Lung (tissue), 12 donors: ENCODE data around the gene GIMD1. TPM values are rescaled to one million over a fixed set of nuclear protein-coding genes. Genes with fewer than 3 reads are reported as not detected.

Experiments used
- ATAC-seq: fragments of 200-7000 bp; cut with Tn5 transposase; one replicate; pipeline ENCODE4 v1.9.1; 2020; ENCODE audit warnings: moderate number of reproducible peaks; ENCODE audit not compliant: insufficient read depth, low FRiP score
- DNase-seq, 3 donors: peaks; one replicate each; pipeline ENCODE4 v3.0.0-alpha.2; 2013 to 2017
- H3K27ac ChIP-seq, 2 donors: one replicate each; pipeline ENCODE4 v1.5.1; 2013; ENCODE audit warnings: mild to moderate bottlenecking in 2 of 2, moderate library complexity in 2 of 2, control low read depth in 1 of 2, inconsistent platforms in 1 of 2, low read depth in 1 of 2, low read length in 1 of 2
- H3K27me3 ChIP-seq, 3 donors: one replicate each; pipeline ENCODE4 v1.5.1; 2013; ENCODE audit warnings: low read length in 2 of 3; ENCODE audit not compliant: control insufficient read depth in 3 of 3, insufficient read depth in 3 of 3
- H3K36me3 ChIP-seq, 4 donors: one replicate each; pipeline ENCODE4 v1.5.1; 2013; ENCODE audit warnings: low read length in 4 of 4, mild to moderate bottlenecking in 1 of 4, moderate library complexity in 1 of 4; ENCODE audit not compliant: control insufficient read depth in 4 of 4, insufficient read depth in 4 of 4
- H3K4me1 ChIP-seq, 5 donors: one replicate each; pipeline ENCODE4 v1.5.1; 2013; ENCODE audit warnings: low read length in 5 of 5, mild to moderate bottlenecking in 2 of 5, moderate library complexity in 1 of 5; ENCODE audit not compliant: control insufficient read depth in 5 of 5, insufficient read depth in 5 of 5
- H3K4me3 ChIP-seq: one replicate; pipeline ENCODE4 v1.5.1; 2013; ENCODE audit warnings: mild to moderate bottlenecking, control low read depth, moderate library complexity
- H3K9ac ChIP-seq, 2 donors: one replicate each; pipeline ENCODE4 v1.5.1; 2013; ENCODE audit warnings: low read length in 2 of 2, control low read depth in 1 of 2; ENCODE audit not compliant: insufficient read depth in 1 of 2
- H3K9me3 ChIP-seq, 4 donors: one replicate each; pipeline ENCODE4 v1.5.1; 2013; ENCODE audit warnings: low read length in 3 of 4, mild to moderate bottlenecking in 1 of 4, moderate library complexity in 1 of 4; ENCODE audit not compliant: control insufficient read depth in 4 of 4, insufficient read depth in 3 of 4
- WGBS, 2 donors: extraction: QIAGEN DNeasy Blood & Tissue Kit; methylation state at CpG; one replicate each; pipeline ENCODE4 v1.1.7; 2013; 5-methylcytosine and 5-hydroxymethylcytosine counted together
- polyA plus RNA-seq, 2 donors: library from polyadenylated mRNA; stranded (reverse); fragments of 200-250 nt; gene quantifications; one replicate each; pipeline ENCODE4 v1.2.1, GENCODE V29; 2013
- total RNA-seq, 2 donors: library from RNA; depleted of rRNA in 1 of 2; stranded (reverse); fragments of >200 nt in 1 of 2; gene quantifications; one replicate each; pipeline ENCODE4 v1.2.1, GENCODE V29; 2014 to 2021
- TF ChIP-seq, protein P1 (sequence below): IDR thresholded peaks from 2 replicates; pipeline ENCODE4 v1.5.1; 2012; ENCODE audit warnings: mild to moderate bottlenecking; ENCODE audit errors: control extremely low read depth, extremely low read depth
- donor health status: control.
- donor health status: control.
- donor health status: Bipolar disorder and iron deficiency.
- donor health status: healthy.
- donor health status: DM: yes; HTN: yes; CAD: no.

Gene GIMD1
- total and polyA plus RNA-seq, 4 donors: not detected

DNA sequence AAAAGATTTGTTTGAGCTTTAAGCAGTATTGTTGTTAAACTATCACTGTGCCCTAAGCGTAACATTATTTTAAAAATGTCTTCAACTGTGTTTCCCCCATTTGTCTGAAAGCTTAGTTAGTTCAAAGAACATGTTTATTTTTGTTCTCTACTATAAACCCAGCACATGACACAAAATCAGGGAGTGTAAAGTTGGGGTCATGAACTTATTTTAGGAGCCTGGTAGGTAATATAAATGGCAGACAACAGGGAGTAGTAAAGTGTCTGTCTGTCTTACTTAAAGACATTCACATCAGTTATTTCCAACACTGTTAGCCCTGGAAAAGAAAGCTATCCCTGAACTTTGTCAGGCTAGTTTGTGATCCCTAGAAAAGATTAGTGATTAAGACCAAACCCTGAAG lies 48.3 kb downstream of the GIMD1 start:
- DNase-seq: no peak
- Histone ChIP-seq H3K9ac (no peak overlapping the region), H3K4me3 (no peak overlapping the region), H3K9me3 (no peaks in the 10 kb centered on the region), H3K4me1 (peaks cover 0 to 14% (median 0%) of the 10 kb centered on the region in 5 donors), H3K27me3 (no peaks in the 10 kb centered on the region), H3K27ac (no peak overlapping the region), H3K36me3 (peaks cover 0 to 4% (median 2%) of the 10 kb centered on the region in 4 donors)
- no peak for ATAC-seq
- WGBS, 2 donors: 100% methylated on average over 1 of the region's 1 CpG
- TF ChIP-seq, protein P1, sequence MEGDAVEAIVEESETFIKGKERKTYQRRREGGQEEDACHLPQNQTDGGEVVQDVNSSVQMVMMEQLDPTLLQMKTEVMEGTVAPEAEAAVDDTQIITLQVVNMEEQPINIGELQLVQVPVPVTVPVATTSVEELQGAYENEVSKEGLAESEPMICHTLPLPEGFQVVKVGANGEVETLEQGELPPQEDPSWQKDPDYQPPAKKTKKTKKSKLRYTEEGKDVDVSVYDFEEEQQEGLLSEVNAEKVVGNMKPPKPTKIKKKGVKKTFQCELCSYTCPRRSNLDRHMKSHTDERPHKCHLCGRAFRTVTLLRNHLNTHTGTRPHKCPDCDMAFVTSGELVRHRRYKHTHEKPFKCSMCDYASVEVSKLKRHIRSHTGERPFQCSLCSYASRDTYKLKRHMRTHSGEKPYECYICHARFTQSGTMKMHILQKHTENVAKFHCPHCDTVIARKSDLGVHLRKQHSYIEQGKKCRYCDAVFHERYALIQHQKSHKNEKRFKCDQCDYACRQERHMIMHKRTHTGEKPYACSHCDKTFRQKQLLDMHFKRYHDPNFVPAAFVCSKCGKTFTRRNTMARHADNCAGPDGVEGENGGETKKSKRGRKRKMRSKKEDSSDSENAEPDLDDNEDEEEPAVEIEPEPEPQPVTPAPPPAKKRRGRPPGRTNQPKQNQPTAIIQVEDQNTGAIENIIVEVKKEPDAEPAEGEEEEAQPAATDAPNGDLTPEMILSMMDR: no peak

- no peaks in the 10 kb centered on the region for H3K27me3 ChIP-seq
- DNase-seq (no peak), ATAC-seq (no peak)
- no peak overlapping the region for H3K9ac ChIP-seq
- TF ChIP-seq, protein P1: no peak
- no peak overlapping the region for H3K27ac ChIP-seq
- H3K36me3 ChIP-seq: peaks cover 0 to 4% (median 1%) of the 10 kb centered on the region in 4 donors
- H3K4me3 ChIP-seq: no peak overlapping the region
- no peaks in the 10 kb centered on the region for H3K9me3 ChIP-seq
- H3K4me1 ChIP-seq: peaks cover 0 to 31% (median 6%) of the 10 kb centered on the region in 5 donors
These were observed 50.1 kb downstream of the GIMD1 start for GRCh38 chr4:106318511-106318910.

DNA sequence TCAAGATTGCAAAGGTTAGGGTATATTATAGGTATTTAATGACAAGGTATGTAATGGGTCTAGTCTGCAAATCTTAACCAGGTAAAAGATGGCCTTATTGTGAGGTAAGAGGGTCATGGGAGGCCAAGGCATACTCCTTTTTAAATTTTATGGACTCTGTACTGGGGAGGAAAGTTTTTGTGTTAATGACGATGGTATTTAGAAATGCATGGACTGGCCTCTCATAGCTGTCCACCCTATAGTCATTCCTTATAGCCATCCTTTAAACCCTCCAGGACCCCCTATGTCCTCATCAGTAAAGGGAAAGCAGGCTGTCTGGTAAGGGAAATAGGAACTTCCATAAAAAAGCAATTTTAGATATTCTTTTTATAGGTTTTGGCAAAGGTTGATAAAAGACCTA lies 50.8 kb downstream of the GIMD1 start:
- Histone ChIP-seq H3K9me3 (no peaks in the 10 kb centered on the region), H3K4me3 (no peak overlapping the region), H3K9ac (no peak overlapping the region), H3K36me3 (peaks cover 0 to 4% (median 1%) of the 10 kb centered on the region in 4 donors), H3K4me1 (peaks cover 0 to 31% (median 6%) of the 10 kb centered on the region in 5 donors), H3K27me3 (no peaks in the 10 kb centered on the region), H3K27ac (no peak overlapping the region)
- WGBS, 2 donors: 85 to 100% methylated on average over 1 of the region's 1 CpG
- ATAC-seq (no peak), DNase-seq (no peak)
- TF ChIP-seq, protein P1: no peak

DNA sequence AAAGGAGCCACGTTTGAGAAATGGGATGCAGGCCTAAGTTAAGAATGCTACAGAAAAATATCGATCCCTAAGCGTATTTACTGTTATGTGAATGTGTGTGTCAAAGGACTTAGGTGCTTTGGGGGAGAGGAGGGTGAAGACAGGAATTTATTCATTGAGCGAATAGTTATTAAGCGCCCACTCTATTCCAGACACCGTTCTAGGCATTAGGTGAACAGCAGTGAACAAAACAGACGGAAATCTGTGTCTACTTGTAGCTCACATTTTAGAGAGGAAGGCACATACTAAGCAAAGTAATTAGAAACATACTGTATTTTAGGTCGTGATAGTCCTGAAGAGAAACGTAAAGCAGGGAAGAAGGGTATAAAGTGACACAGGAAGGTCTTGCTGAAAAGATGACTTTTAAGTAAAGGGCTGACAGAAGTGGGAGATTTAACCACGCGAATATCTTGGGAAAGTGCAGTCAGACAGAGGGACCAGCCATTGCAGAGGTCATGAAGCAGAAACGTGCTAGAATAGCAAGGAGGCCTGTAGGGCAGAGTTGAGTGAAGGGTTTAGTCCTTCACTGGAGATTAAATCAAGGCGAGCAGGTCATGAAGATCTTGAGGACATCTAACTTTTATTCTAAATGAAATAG lies 51.7 kb downstream of the GIMD1 start:
- Histone ChIP-seq H3K4me1 (peaks cover 0 to 31% (median 6%) of the 10 kb centered on the region in 5 donors), H3K27me3 (no peaks in the 10 kb centered on the region), H3K9ac (peak overlapping the region; percentile 94 to 99), H3K4me3 (peak overlapping the region; percentile 86), H3K9me3 (no peaks in the 10 kb centered on the region), H3K36me3 (peaks cover 0 to 4% (median 1%) of the 10 kb centered on the region in 4 donors), H3K27ac (peak overlapping the region; percentile 93 to 97)
- DNase-seq (peak in 1 of 3 donors; percentile 14), ATAC-seq (no peak)
- TF ChIP-seq, protein P1: no peak
- 4 to 5% methylated on average over 13 of the region's 13 CpGs for WGBS, 2 donors
